ENCODE data around the gene TXNDC17.

- TF ChIP-seq CTCF (IDR thresholded peaks at IDR 0.05) (no peak), ZFX (IDR thresholded peaks at IDR 0.05; ENCODE audit: borderline replicate concordance) (no peak)
These were observed 1.8 kb upstream of the TXNDC17 start for GRCh38 chr17:6639014-6639585.
